Spleen (tissue), 7 donors: ENCODE results near the gene KIF5C.

ENCODE experiments used
- POLR2A ChIP-seq, 3 donors: fragments of 450-650 bp; IDR thresholded peaks; one replicate each; pipeline ENCODE4 v1.5.1; 2017; ENCODE audit warnings: antibody characterized with exemption in 3 of 3, mild to moderate bottlenecking in 1 of 3
- POLR2AphosphoS5 ChIP-seq, 3 donors: sonication (generic); formaldehyde crosslinking; IDR thresholded peaks; one replicate each; pipeline ENCODE4 v1.5.1; 2017; ENCODE audit warnings: antibody characterized with exemption in 3 of 3
- TF ChIP-seq, protein P1 (sequence below), 11 experiments: fragments of 200-600 bp in 7 of 11; fragments of 450-650 bp in 4 of 11; sonication (generic) in 4 of 11; IDR thresholded peaks in 8 of 11; conservative IDR thresholded peaks in 3 of 11; 1 replicate in 7 of 11; 2 replicates in 4 of 11; pipeline versions ENCODE4 v1.4.0 to v1.8.0; 2016 to 2021; ENCODE audit warnings: antibody characterized with exemption in 11 of 11, inconsistent platforms in 4 of 11, mild to moderate bottlenecking in 1 of 11
- donor health status: DM: no; HTN: no; CAD: no; lungs with moderate emphysema.
- donor health status: DM: no; HTN: no; CAD: no.
- donor health status: DM: no; HTN: no; CAD: no.

DNA sequence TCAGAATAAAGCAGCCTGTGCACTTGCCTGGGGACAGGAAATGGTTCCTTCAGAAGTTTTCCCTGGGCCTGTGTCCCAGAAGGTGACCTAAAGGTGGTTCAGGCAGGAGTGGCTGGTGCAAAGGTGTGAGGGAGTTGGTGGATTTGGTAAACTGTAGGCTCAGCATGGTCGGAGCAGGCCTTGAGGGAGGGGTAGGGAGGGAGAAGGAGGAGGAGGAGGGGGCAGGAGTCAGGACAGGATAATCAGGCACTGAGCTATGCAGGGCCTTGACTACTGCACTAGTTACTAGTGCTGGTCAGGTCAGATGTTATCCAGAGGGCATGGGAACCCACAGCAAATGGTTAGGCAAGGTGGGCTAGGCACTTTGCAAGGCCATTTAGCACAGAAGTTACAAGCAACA is 184.8 kb downstream of the KIF5C start:
- TF ChIP-seq POLR2A (IDR thresholded peaks at IDR 0.05) (no peak), POLR2AphosphoS5 (IDR thresholded peaks at IDR 0.05) (no peak)
- TF ChIP-seq, protein P1, sequence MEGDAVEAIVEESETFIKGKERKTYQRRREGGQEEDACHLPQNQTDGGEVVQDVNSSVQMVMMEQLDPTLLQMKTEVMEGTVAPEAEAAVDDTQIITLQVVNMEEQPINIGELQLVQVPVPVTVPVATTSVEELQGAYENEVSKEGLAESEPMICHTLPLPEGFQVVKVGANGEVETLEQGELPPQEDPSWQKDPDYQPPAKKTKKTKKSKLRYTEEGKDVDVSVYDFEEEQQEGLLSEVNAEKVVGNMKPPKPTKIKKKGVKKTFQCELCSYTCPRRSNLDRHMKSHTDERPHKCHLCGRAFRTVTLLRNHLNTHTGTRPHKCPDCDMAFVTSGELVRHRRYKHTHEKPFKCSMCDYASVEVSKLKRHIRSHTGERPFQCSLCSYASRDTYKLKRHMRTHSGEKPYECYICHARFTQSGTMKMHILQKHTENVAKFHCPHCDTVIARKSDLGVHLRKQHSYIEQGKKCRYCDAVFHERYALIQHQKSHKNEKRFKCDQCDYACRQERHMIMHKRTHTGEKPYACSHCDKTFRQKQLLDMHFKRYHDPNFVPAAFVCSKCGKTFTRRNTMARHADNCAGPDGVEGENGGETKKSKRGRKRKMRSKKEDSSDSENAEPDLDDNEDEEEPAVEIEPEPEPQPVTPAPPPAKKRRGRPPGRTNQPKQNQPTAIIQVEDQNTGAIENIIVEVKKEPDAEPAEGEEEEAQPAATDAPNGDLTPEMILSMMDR (IDR thresholded peaks at IDR 0.05 in 8 of 11, conservative IDR thresholded peaks at IDR 0.05 in 3 of 11): no peak
